Ishikawa (cell line): ENCODE data around the gene MMS22L.

ENCODE experiments used
- CEBPB ChIP-seq: IDR thresholded peaks from 2 replicates; pipeline ENCODE4 v1.6.1; 2012
- CREB1 ChIP-seq: IDR thresholded peaks from 2 replicates; pipeline ENCODE4 v1.6.1; 2012; ENCODE audit warnings: low read depth
- EGR1 ChIP-seq: IDR thresholded peaks from 2 replicates; pipeline ENCODE4 v1.6.1; 2012
- EP300 ChIP-seq: IDR thresholded peaks from 2 replicates; pipeline ENCODE4 v1.6.1; 2012; ENCODE audit warnings: borderline replicate concordance
- FOXM1 ChIP-seq: IDR thresholded peaks from 2 replicates; pipeline ENCODE4 v1.6.1; 2012; ENCODE audit warnings: low read depth, borderline replicate concordance
- NFIC ChIP-seq: IDR thresholded peaks from 2 replicates; pipeline ENCODE4 v1.6.1; 2012
- RAD21 ChIP-seq: IDR thresholded peaks from 2 replicates; pipeline ENCODE4 v1.6.1; 2012; ENCODE audit warnings: low read depth
- TAF1 ChIP-seq: IDR thresholded peaks from 2 replicates; pipeline ENCODE4 v1.6.1; 2012; ENCODE audit warnings: low read depth, mild to moderate bottlenecking
- TCF12 ChIP-seq: IDR thresholded peaks from 2 replicates; pipeline ENCODE4 v1.6.1; 2012; ENCODE audit warnings: low read depth
- TEAD4 ChIP-seq: IDR thresholded peaks from 2 replicates; pipeline ENCODE4 v1.6.1; 2012
- YY1 ChIP-seq: IDR thresholded peaks from 2 replicates; pipeline ENCODE4 v1.6.1; 2012; ENCODE audit warnings: low read depth
- ZBTB7A ChIP-seq: IDR thresholded peaks from 2 replicates; pipeline ENCODE4 v1.6.1; 2012; ENCODE audit warnings: low read depth
- TF ChIP-seq, protein P1 (sequence below): IDR thresholded peaks from 2 replicates; pipeline ENCODE4 v1.6.1; 2012
- TF ChIP-seq, protein P2 (sequence below): IDR thresholded peaks from 2 replicates; pipeline ENCODE4 v1.6.1; 2012; ENCODE audit warnings: low read depth, mild to moderate bottlenecking
- TF ChIP-seq, protein P3 (sequence below): IDR thresholded peaks from 2 replicates; pipeline ENCODE4 v1.6.1; 2012

Gene MMS22L

DNA sequence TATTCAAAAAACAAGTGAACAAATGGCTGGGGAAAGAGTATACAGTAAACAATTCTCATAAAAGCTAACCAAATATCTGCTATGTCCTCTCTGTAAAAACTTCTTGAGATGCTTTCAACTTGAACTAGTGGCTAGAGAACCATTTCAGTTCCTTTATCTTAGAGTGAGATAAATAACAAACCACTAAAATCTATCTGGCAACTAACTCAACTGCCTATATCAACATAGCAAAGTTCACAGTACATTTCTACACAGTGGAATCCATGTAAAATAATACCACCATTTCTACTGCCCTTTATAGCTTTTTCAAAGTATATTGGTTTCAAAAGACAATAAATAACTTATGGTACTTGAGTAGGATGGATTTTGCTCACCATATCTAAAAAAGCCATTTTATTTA is 95.1 kb downstream of the MMS22L start:
- TF ChIP-seq RAD21 (no peak), TCF12 (no peak), ZBTB7A (no peak), CEBPB (no peak), TEAD4 (no peak), NFIC (no peak), TAF1 (no peak), EGR1 (no peak), FOXM1 (no peak), CREB1 (no peak), EP300 (no peak), YY1 (no peak)
- TF ChIP-seq, protein P1, sequence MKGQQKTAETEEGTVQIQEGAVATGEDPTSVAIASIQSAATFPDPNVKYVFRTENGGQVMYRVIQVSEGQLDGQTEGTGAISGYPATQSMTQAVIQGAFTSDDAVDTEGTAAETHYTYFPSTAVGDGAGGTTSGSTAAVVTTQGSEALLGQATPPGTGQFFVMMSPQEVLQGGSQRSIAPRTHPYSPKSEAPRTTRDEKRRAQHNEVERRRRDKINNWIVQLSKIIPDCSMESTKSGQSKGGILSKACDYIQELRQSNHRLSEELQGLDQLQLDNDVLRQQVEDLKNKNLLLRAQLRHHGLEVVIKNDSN: no peak
- TF ChIP-seq, protein P2, sequence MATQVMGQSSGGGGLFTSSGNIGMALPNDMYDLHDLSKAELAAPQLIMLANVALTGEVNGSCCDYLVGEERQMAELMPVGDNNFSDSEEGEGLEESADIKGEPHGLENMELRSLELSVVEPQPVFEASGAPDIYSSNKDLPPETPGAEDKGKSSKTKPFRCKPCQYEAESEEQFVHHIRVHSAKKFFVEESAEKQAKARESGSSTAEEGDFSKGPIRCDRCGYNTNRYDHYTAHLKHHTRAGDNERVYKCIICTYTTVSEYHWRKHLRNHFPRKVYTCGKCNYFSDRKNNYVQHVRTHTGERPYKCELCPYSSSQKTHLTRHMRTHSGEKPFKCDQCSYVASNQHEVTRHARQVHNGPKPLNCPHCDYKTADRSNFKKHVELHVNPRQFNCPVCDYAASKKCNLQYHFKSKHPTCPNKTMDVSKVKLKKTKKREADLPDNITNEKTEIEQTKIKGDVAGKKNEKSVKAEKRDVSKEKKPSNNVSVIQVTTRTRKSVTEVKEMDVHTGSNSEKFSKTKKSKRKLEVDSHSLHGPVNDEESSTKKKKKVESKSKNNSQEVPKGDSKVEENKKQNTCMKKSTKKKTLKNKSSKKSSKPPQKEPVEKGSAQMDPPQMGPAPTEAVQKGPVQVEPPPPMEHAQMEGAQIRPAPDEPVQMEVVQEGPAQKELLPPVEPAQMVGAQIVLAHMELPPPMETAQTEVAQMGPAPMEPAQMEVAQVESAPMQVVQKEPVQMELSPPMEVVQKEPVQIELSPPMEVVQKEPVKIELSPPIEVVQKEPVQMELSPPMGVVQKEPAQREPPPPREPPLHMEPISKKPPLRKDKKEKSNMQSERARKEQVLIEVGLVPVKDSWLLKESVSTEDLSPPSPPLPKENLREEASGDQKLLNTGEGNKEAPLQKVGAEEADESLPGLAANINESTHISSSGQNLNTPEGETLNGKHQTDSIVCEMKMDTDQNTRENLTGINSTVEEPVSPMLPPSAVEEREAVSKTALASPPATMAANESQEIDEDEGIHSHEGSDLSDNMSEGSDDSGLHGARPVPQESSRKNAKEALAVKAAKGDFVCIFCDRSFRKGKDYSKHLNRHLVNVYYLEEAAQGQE: no peak
- TF ChIP-seq, protein P3, sequence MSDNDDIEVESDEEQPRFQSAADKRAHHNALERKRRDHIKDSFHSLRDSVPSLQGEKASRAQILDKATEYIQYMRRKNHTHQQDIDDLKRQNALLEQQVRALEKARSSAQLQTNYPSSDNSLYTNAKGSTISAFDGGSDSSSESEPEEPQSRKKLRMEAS: no peak

DNA sequence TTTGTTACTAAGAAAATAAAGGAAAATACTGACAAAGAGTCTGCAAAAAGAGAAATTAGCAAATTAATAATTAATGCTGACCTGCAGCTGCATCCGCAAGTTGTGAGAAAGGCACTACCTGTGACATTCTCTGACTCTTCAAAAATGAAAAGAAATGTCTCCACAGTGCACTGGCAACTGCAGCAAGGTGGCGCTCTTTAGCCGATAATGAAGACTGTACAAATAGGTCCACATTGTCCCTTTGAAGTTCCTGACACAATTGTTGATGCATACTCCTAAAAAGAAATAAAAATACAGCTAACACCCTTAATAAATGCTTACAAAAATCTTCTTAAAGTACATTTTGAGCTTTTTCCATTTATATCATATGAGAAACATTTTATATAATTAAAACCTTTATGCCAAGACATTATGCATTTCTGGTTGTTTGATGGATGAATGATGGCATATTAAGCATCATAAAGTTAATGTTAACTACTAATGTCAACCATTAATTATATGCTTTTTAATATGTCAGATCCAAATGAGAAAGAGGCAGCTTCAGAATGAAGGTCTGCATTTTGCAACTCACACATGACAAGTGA is 96.5 kb downstream of the MMS22L start:
- no peak for TF ChIP-seq FOXM1
- TF ChIP-seq RAD21: peak; percentile 74

DNA sequence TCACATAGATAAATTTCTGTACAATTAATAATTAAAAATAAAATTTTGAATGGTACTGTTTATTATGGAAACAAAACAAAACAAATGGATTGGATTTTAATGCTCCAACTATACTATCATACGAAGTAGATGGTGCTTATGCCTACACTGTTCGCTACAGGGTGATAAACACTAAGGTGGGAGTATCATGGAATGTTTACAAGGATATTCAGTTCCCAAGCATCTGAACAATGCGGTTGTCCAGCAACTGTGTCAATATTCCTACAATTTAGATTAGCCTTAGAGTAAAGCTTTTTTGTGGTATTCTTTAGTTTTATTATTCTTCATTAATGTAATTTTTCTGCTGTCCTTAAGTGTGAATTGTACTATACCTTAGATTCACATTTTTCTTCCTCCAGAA is 105.1 kb downstream of the MMS22L start:
- TF ChIP-seq RAD21 (no peak), EP300 (no peak), FOXM1 (no peak), TCF12 (no peak), CREB1 (no peak), TAF1 (no peak), YY1 (no peak), ZBTB7A (no peak), CEBPB (no peak), NFIC (no peak)
- TF ChIP-seq, protein P3: no peak

DNA sequence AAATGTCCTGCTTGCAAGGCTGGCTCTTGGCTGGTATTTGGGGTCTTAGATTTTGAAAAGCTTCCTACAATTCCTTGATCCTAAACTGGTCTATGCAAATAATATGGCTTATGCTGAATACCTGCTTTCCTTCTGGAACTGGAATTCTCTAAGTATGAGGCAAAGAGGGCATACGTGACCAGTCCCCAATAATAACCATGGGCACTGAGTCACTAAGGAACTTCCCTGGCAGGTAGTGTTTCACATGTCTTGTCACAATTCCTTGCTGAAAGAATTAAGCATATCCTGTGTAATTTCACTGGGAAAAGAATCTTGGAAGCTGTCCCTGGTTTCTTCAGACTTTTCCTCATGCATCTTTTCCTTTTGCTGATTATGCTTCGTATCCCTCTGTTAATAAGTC is 106.5 kb downstream of the MMS22L start:
- no peak for TF ChIP-seq EGR1
- no peak for TF ChIP-seq EP300
- TF ChIP-seq NFIC: no peak
- TF ChIP-seq TEAD4: no peak
- no peak for TF ChIP-seq TCF12
- no peak for TF ChIP-seq FOXM1
- TF ChIP-seq, protein P3: no peak
- TF ChIP-seq, protein P1: no peak
- no peak for TF ChIP-seq CREB1
- TF ChIP-seq, protein P2: no peak
- TF ChIP-seq TAF1: no peak
- no peak for TF ChIP-seq CEBPB
- TF ChIP-seq ZBTB7A: no peak
- TF ChIP-seq YY1: no peak
- TF ChIP-seq RAD21: no peak

DNA sequence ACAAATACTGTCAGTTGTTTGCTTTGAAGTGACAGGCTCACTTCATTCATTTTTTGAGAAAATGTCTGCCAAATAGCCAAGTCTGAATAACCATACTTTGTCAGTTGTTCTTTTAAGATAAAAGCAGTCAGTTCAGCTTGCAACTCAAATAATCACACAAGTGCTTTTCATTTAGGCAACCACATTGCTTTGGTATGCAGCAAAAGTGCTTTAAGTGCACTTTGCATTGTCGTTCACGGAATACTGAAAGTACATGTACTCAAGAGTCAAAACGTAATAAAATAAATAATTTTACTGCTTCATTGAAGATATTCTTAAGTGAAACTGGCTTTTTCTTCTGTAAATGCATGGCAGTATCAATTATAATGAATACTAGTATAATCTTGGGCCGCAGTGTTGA is 107.2 kb downstream of the MMS22L start:
- TF ChIP-seq NFIC (no peak), FOXM1 (no peak)
- TF ChIP-seq, protein P3: no peak
- TF ChIP-seq, protein P2: no peak
